Activated CD4-positive, alpha-beta T cell treated with anti-CD3 and anti-CD28 coated beads, Interleukin-2, amount 10 ng/mL, durations not matched to agents 24 days and 14 days (primary cell): ENCODE data around the gene LXN. TPM values are rescaled to one million over a fixed set of nuclear protein-coding genes. Genes with fewer than 3 reads are reported as not detected.

ENCODE experiments used
- DNase-seq: peaks from one replicate; pipeline ENCODE4 v3.0.0; 2022
- H3K27ac Mint-ChIP-seq: one replicate; pipeline ENCODE4 v1.8.0; 2022; ENCODE audit warnings: mild to moderate bottlenecking, mixed read lengths
- H3K27me3 Mint-ChIP-seq: one replicate; pipeline ENCODE4 v1.8.0; 2022; ENCODE audit warnings: mixed read lengths
- H3K36me3 Mint-ChIP-seq: one replicate; pipeline ENCODE4 v1.8.0; 2022; ENCODE audit warnings: low read depth, mild to moderate bottlenecking, mixed read lengths
- H3K4me1 Mint-ChIP-seq: one replicate; pipeline ENCODE4 v1.8.0; 2021; ENCODE audit warnings: mixed read lengths
- H3K4me3 Mint-ChIP-seq: one replicate; pipeline ENCODE4 v1.8.0; 2022; ENCODE audit warnings: mild to moderate bottlenecking, moderate library complexity, mixed read lengths
- H3K9me3 Mint-ChIP-seq: one replicate; pipeline ENCODE4 v1.8.0; 2021; ENCODE audit warnings: mixed read lengths
- intact Hi-C: fragments of 100-400 bp; cut with micrococcal nuclease; formaldehyde crosslinking; loops from one replicate; pipeline ENCODE4 v1.15.1; 2023
- total RNA-seq: library from RNA; stranded (reverse); gene quantifications from 2 replicates; pipeline ENCODE4 v1.2.3, GENCODE V29; 2022

Gene LXN, protein sequence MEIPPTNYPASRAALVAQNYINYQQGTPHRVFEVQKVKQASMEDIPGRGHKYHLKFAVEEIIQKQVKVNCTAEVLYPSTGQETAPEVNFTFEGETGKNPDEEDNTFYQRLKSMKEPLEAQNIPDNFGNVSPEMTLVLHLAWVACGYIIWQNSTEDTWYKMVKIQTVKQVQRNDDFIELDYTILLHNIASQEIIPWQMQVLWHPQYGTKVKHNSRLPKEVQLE
- total RNA-seq = 15.1 and 16.2 TPM in 2 replicates

DNA sequence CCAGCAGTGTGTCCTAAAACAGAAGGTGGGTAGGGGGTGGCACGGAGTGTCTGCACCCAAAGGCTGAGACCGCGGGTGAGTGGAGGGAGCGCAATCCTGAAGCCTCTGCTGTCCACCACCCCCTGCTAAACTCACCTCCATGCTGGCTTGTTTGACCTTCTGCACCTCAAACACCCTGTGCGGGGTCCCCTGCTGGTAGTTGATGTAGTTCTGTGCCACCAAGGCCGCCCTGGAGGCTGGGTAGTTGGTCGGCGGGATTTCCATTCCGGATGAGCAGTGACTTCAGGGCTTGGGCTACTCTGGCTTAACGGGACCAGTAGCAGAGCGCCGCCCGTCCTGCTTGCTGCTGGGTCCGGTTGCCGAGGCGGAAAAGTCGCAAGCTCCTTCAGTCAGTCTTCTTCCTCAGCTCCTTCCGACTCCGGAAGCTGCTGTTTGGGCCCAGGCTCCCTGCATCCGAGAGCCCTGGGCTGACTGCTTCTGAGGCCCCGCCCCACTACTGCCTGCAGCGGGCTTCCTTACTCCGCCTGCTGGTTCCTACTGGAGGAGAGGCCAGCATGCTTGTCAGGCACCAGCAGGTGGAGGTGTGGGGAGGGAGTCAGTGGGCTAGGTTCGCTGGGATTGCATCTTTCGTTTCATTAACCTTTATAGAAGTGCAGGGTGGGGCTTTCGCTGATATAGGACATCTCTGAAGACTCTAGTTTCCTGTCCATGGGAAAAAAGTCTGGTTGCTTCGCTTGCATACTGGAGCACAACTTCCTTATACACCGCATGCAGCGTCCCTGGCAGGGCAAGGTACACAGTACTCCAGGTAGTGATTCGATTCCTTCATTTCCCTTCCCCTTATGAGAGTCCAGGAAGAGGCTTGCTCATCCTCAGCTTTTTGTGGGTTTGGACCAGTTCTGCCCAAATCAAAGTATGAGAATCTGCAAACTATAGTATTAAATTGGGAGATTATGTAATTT is at the start of gene LXN:
Gene LXN, minus strand, starts transcription at position 434 of the 962 bp plus-strand sequence. Its CDS starts 170 bp downstream, at position 264.
- peak; percentile 94 for DNase-seq
- H3K36me3 Mint-ChIP-seq = peaks cover 37% of the 10 kb centered on the region

DNA sequence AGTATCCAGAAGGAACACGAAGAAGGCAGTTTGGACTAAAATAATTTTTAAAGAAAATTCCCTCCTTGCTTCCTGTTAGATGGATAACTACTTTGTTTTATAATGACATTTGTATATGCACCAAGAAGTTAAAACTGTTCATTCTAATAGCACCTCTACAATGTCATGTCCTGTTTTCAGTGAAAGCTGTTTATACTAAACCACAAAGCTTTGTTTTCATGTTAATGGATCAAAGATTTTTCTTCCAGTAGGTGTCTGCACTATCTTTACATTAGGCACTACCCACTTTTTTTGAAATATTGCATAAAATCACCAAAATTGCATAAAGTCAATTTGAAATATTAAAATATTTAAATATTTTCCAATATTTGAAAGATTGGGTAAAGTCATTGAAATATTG is 49.7 kb upstream of the LXN start:
- peaks cover 32% of the 10 kb centered on the region for H3K4me1 Mint-ChIP-seq
- no peaks in the 10 kb centered on the region for H3K27me3 Mint-ChIP-seq
- no peak for DNase-seq
- peaks cover 14% of the 10 kb centered on the region for H3K36me3 Mint-ChIP-seq
- no peak overlapping the region for H3K27ac Mint-ChIP-seq
- H3K4me3 Mint-ChIP-seq = no peak overlapping the region
- H3K9me3 Mint-ChIP-seq = no peaks in the 10 kb centered on the region
- intact Hi-C loops = no loop called here

More for the DNA sequence above, at the start of gene LXN:
- H3K4me3 Mint-ChIP-seq = peak within 1 kb of the TSS; percentile 96
- intact Hi-C loops = loop anchor here (1.0 to 5.0 kb wide), 2 partner anchors 60 to 119 kb away; partner anchors contain the start of gene RARRES1
- H3K4me1 Mint-ChIP-seq = peaks cover 24% of the 10 kb centered on the region
- peak within 1 kb of the TSS; percentile 95 for H3K27ac Mint-ChIP-seq
- no peaks in the 10 kb centered on the region for H3K9me3 Mint-ChIP-seq
- no peaks in the 10 kb centered on the region for H3K27me3 Mint-ChIP-seq

DNA sequence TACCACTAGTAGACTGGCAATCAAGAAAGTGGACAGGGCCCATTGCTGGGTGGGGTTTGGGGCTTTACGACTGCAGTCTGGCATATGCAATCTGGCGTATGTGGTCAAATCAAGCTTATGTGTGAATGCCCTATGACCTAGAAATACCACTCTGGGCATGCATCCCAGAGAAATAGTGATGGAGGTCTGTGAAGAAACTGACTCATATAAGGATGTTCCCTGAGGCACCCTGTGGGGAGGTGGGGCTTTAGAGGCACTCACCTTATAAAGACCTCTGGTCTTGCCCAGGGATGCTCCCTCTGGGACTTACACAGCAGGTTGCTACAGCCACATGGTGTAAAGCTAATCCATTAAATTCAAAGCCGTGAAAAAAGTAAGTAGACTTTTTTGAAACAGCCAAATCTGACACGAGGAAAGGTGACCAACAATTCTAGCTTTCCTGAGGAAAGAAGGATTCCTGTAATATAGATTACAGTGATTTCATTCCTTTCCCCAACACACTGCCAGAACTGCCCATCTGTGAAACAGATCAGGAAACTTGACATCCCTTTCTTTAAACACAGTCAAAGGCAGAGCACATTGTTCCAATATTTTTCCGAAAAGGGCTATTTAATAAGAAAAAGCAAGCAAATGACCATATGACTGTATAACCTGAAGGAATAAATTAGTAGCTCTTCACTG is 46.2 kb upstream of the LXN start:
- intact Hi-C loops = no loop called here
- Mint-ChIP-seq H3K27me3 (no peaks in the 10 kb centered on the region), H3K9me3 (no peaks in the 10 kb centered on the region), H3K36me3 (peaks cover 14% of the 10 kb centered on the region), H3K4me1 (peaks cover 23% of the 10 kb centered on the region), H3K4me3 (no peak overlapping the region), H3K27ac (no peak overlapping the region)
- no peak for DNase-seq

DNA sequence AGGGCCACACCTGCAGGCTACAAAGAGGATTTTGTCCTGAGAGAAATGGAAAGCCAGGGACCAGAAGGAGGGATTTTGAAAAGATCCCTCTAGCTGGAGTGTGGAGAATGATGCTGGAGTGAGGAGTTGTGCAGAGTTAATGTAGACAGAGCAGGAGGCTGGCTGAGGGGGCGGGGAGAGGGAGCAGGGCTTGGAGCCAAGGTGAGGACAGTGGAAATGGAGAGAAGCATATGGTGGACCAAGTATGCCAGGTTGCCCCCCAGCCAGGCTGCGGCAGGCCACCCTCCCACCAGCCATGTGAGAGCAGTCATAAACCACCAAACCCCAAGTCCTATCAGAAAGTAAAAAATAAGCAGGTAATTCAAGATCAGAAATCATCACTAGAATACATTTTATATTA is 45.1 kb upstream of the LXN start:
- no peak for DNase-seq
- intact Hi-C loops = no loop called here
- peaks cover 12% of the 10 kb centered on the region for H3K36me3 Mint-ChIP-seq
- no peaks in the 10 kb centered on the region for H3K27me3 Mint-ChIP-seq
- no peak overlapping the region for H3K4me3 Mint-ChIP-seq
- no peaks in the 10 kb centered on the region for H3K9me3 Mint-ChIP-seq
- H3K4me1 Mint-ChIP-seq = peaks cover 23% of the 10 kb centered on the region
- no peak overlapping the region for H3K27ac Mint-ChIP-seq

DNA sequence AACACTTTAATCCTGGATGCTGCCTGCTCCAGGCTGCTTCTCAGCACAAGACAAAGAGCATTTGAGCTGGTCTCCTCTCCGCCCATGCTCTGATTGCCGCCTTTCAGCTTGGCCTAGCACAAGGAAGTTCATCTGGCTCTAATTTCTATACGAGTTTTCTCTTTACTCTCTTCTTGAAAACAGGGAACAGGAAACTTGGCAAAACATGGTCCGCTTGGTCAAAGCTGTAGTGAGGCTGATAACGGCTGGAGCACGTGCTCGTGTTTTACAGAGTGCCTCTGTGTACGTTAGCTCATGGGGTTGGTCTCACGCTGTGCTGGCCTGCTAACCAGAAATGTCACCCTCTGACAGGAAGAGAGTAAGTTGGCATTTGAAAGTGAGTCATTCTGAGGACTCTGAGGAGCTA is 40.6 kb upstream of the LXN start:
- no peak overlapping the region for H3K4me3 Mint-ChIP-seq
- no peaks in the 10 kb centered on the region for H3K9me3 Mint-ChIP-seq
- H3K27ac Mint-ChIP-seq = no peak overlapping the region
- intact Hi-C loops = no loop called here
- no peak for DNase-seq
- peaks cover 20% of the 10 kb centered on the region for H3K36me3 Mint-ChIP-seq
- H3K4me1 Mint-ChIP-seq = peaks cover 20% of the 10 kb centered on the region
- no peaks in the 10 kb centered on the region for H3K27me3 Mint-ChIP-seq

DNA sequence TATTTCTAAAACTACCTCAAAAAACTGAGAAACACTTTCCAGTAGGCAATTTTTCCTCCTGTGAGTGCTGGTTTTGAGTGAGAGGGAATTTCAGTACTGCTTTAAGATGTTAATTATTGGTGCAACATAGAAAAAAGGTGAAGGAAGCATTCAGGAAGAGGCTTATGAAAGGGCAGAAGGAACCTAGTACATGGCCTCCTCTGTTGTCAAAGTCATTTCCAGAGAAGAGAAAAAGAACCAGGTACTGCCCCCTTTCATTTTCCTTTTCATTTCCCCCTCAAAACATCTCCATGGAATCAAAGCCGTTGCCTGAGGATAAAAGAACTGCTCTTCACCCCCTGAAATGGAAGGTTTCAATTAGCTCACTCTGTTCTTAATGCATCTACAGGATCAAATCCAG is 40.0 kb upstream of the LXN start:
- Mint-ChIP-seq H3K27me3 (no peaks in the 10 kb centered on the region), H3K36me3 (peaks cover 22% of the 10 kb centered on the region), H3K4me1 (peaks cover 18% of the 10 kb centered on the region), H3K27ac (peak overlapping the region; percentile 21), H3K9me3 (no peaks in the 10 kb centered on the region), H3K4me3 (no peak overlapping the region)
- no peak for DNase-seq
- intact Hi-C loops = no loop called here

DNA sequence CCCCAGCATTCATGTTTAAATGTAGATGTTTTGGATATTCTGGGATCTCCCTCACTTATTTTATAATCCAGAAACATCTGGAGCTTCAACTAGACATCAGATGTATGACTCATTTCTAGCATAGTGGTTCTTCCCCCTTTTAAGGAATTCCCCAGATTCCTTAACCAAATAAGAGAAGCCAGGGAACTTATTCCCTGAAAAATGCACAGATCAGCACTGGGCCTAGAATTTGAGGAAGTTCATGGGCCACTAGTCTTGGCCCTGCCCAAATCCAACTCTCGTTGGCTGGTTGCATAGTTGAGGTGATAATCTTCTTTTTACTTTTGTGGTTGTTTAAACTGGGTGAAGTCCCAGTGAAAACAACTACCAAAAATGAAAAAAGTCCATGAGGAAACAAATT is 39.4 kb upstream of the LXN start:
- Mint-ChIP-seq H3K27ac (no peak overlapping the region), H3K36me3 (peaks cover 28% of the 10 kb centered on the region), H3K4me3 (no peak overlapping the region), H3K27me3 (no peaks in the 10 kb centered on the region), H3K9me3 (no peaks in the 10 kb centered on the region), H3K4me1 (peaks cover 13% of the 10 kb centered on the region)
- no peak for DNase-seq
- intact Hi-C loops = no loop called here

DNA sequence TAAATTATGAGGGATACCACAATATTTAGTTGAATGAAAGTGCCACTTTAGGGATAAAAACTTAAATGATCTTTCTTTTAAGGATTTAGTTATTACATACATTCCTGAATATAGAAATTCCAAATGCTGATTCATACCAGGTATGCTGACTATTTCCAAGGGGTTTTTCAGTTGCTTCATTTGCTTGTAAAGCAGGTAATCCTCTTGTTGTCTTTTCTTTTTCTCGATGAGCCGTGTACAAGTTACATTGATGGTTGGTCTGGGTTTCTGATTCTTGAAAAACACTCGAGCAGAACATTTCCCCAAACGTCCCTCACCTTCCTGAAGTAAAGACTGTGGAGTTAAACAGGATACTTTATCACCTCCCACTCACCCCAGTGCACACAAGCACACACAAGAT is 38.2 kb upstream of the LXN start:
- peaks cover 33% of the 10 kb centered on the region for H3K36me3 Mint-ChIP-seq
- no peak for DNase-seq
- intact Hi-C loops = no loop called here

DNA sequence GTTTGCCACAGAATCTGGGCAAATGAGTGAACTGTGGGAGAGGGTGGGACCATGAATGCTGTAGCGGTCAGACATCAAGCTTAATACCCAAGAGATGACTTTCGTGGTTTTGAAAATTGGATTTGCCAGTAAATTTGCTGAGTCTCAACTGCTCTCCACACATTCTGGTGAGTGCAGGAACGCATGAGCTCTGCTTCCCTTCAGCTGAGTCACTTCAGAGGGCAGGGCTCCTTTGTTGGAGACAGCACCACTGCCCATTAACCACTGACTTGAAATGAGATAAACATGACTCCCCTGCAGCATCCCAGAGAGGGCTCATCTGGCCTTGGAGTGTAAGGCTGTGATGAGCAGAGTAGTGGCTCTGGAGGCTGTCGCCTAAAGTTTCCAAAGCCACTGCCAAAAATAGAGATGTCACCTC is 37.2 kb upstream of the LXN start:
- no peak overlapping the region for H3K4me3 Mint-ChIP-seq
- H3K27ac Mint-ChIP-seq = no peak overlapping the region
- peaks cover 13% of the 10 kb centered on the region for H3K4me1 Mint-ChIP-seq
- no peak for DNase-seq
- intact Hi-C loops = no loop called here
- no peaks in the 10 kb centered on the region for H3K27me3 Mint-ChIP-seq
- no peaks in the 10 kb centered on the region for H3K9me3 Mint-ChIP-seq
- H3K36me3 Mint-ChIP-seq = peaks cover 33% of the 10 kb centered on the region

More for the DNA sequence above, 38.2 kb upstream of the LXN start:
- Mint-ChIP-seq H3K27ac (no peak overlapping the region), H3K4me3 (no peak overlapping the region), H3K27me3 (no peaks in the 10 kb centered on the region), H3K4me1 (peaks cover 13% of the 10 kb centered on the region), H3K9me3 (no peaks in the 10 kb centered on the region)

DNA sequence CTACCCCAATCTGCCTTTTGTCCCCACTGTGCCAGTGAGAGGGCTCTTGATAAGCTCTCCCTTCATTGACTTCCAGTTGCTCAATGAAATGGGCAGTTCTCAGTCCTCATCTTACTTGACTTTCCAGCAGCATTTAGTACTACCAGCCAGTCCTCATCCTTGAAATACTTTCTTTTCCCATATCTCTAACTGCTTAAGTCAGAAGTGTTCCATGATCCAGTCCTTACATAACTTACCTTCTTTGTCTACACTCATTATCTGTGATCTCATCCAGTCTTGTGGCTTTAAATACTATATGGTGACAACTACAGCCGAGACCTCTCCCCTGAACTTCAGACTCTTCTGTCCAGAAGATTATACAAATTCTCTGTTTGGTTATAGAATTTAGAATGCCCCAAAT is 31.1 kb upstream of the LXN start:
- no peaks in the 10 kb centered on the region for H3K9me3 Mint-ChIP-seq
- intact Hi-C loops = no loop called here
- H3K27ac Mint-ChIP-seq = no peak overlapping the region
- peaks cover 8% of the 10 kb centered on the region for H3K4me1 Mint-ChIP-seq
- H3K4me3 Mint-ChIP-seq = no peak overlapping the region
- peaks cover 38% of the 10 kb centered on the region for H3K36me3 Mint-ChIP-seq
- no peak for DNase-seq
- H3K27me3 Mint-ChIP-seq = no peaks in the 10 kb centered on the region

DNA sequence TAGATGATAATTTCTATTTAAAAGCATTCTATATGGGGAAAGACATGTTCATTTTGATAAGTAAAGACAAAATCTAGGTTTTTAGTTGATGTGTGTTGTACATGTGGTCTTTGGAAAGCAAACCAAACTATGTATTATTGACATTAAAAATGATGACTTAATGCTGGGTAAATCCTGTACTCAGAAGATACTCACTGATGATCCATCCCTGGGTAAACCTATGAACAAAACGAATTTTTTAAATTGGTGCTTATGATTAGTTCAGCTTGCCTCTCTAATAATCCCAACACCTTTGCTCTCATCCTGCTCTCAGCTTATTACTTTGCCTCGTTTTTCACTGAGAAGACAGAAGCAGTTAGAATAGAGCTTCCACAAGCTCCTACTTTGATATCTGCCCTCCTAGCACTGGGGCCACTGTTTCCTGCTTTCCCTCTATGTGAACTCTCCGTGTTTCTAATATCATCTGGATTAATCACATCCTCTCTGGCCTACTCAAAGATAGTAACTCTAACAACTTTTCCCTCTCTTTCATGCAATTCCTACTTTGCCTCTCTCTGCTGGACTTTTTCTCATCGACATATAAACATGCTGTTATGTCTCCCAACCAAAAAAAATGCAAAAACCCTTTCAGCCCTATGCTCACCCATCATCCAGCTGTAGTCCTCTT is 30.5 kb upstream of the LXN start:
- DNase-seq = no peak
- intact Hi-C loops = no loop called here
- Mint-ChIP-seq H3K27me3 (no peaks in the 10 kb centered on the region), H3K27ac (no peak overlapping the region), H3K36me3 (peaks cover 33% of the 10 kb centered on the region), H3K4me1 (peaks cover 8% of the 10 kb centered on the region), H3K4me3 (no peak overlapping the region), H3K9me3 (no peaks in the 10 kb centered on the region)

DNA sequence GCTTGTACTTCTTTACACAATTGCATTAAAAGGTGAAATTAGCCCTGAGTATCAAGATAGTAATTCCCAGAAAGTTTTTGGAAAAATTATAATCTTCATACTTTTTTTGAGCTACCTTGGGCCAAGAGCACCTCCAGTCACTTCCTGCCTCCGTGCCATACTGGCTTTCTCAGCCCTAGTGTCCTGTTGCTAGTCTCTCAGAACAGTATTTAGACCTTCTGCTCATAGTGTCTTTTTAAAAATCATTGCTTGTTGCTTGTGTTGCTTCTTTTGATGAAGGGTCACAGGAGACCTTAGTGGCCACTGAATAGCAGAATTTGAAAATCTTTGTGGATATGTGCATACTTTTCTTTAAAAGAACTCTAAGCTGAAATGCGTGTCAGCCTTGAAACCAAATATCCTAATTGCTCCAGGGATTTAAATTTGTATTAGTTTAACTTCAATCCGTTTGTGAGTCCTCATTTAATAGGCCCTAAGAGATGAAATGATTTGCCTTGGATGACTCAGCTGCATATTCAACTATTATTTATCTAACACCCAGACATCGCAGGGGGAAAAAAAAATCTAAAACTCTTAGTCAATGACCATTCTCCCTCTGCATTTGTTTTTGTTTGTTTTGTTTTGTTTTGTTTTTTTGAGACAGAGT is 29.1 kb upstream of the LXN start:
- H3K27me3 Mint-ChIP-seq = no peaks in the 10 kb centered on the region
- no peaks in the 10 kb centered on the region for H3K9me3 Mint-ChIP-seq
- H3K36me3 Mint-ChIP-seq = peaks cover 27% of the 10 kb centered on the region
- DNase-seq = no peak
- H3K27ac Mint-ChIP-seq = no peak overlapping the region
- intact Hi-C loops = no loop called here
- no peak overlapping the region for H3K4me3 Mint-ChIP-seq
- H3K4me1 Mint-ChIP-seq = peaks cover 8% of the 10 kb centered on the region

DNA sequence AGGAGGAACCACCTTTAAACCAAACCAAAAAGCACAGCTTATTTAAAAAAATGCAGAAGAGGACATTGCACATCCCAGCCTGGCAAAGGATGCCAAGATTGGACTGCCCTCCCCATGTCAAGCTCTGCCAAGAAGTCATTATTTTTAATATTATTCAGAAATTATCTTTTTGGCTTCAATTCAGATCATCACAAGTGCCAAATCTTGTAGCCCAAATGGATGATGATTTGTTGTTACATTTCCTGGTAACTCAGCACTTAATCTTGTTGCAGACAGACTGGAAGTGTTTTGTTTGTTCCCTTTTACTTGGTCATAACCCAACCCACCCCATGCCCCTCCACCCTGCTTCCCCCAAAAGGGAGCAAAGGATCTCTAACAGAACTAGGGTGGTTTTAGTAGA is 28.1 kb upstream of the LXN start:
- H3K27ac Mint-ChIP-seq = no peak overlapping the region
- no peak overlapping the region for H3K4me3 Mint-ChIP-seq
- H3K36me3 Mint-ChIP-seq = peaks cover 23% of the 10 kb centered on the region
- peaks cover 8% of the 10 kb centered on the region for H3K4me1 Mint-ChIP-seq
- H3K9me3 Mint-ChIP-seq = no peaks in the 10 kb centered on the region
- no peak for DNase-seq
- no peaks in the 10 kb centered on the region for H3K27me3 Mint-ChIP-seq
- intact Hi-C loops = no loop called here
